ENCODE measurements around the gene TOM1L2. TPM values are rescaled to one million over a fixed set of nuclear protein-coding genes. Genes with fewer than 3 reads are reported as not detected.

TOM1L2 gene
- total and polyA plus RNA-seq, 2 experiments from 2014 or later = 21.5 to 29.6 TPM

- H3K79me2 ChIP-seq = peaks cover 50% of the 10 kb centered on the region
Measured at GRCh38 chr17:17836250-17836817, 135.9 kb downstream of the TOM1L2 start.

GRCh38 chr17:17835415-17836249 lies 136.6 kb downstream of the TOM1L2 start:
- peaks cover 72% of the 10 kb centered on the region for H3K4me1 ChIP-seq (ENCODE audit: insufficient read depth)
- WGBS (ENCODE audit: low lambda C conversion rate, missing lambda C conversion rate) = 26% methylated on average over 25 of the region's 25 CpGs
- peak overlapping the region; percentile 99 for H3K27ac ChIP-seq
- no peaks in the 10 kb centered on the region for H3K9me2 ChIP-seq (replicated peaks; ENCODE audit: insufficient read depth)
- H3K36me3 ChIP-seq (replicated peaks; ENCODE audit: insufficient read depth, low read depth) = no peaks in the 10 kb centered on the region
- H3K4me3 ChIP-seq = peak overlapping the region; percentile 22
- no peaks in the 10 kb centered on the region for H3K9me3 ChIP-seq (ENCODE audit: low read depth)
- TF ChIP-seq CTCF (IDR thresholded peaks at IDR 0.05; ENCODE audit: poor library complexity) (no peak), EZH2 (IDR thresholded peaks at IDR 0.05; ENCODE audit: borderline replicate concordance) (no peak), EZH2phosphoT487 (IDR thresholded peaks at IDR 0.05; ENCODE audit: low read depth, severe bottlenecking, unreplicated experiment) (no peak)
- peaks cover 57% of the 10 kb centered on the region for H3K79me2 ChIP-seq
- no peak overlapping the region for H2AFZ ChIP-seq
- H4K20me1 ChIP-seq (ENCODE audit: insufficient read depth, poor library complexity, severe bottlenecking) = peaks cover 48% of the 10 kb centered on the region
- peak overlapping the region; percentile 86 for H3K4me2 ChIP-seq
- no peaks in the 10 kb centered on the region for H3K27me3 ChIP-seq
- no peak for DNase-seq (ENCODE audit: low spot score)

More at GRCh38 chr17:17836250-17836817, 135.9 kb downstream of the TOM1L2 start:
- H3K27ac ChIP-seq = peak overlapping the region; percentile 99
- no peaks in the 10 kb centered on the region for H3K9me2 ChIP-seq (replicated peaks; ENCODE audit: insufficient read depth)
- no peak overlapping the region for H2AFZ ChIP-seq
- DNase-seq (ENCODE audit: low spot score) = peak; percentile 99
- H3K4me1 ChIP-seq (ENCODE audit: insufficient read depth) = peaks cover 71% of the 10 kb centered on the region
- H4K20me1 ChIP-seq (ENCODE audit: insufficient read depth, poor library complexity, severe bottlenecking) = peaks cover 43% of the 10 kb centered on the region
- H3K4me3 ChIP-seq = peak overlapping the region; percentile 87
- H3K36me3 ChIP-seq (replicated peaks; ENCODE audit: insufficient read depth, low read depth) = no peaks in the 10 kb centered on the region
- H3K9me3 ChIP-seq (ENCODE audit: low read depth) = no peaks in the 10 kb centered on the region
- no peaks in the 10 kb centered on the region for H3K27me3 ChIP-seq
- TF ChIP-seq CTCF (IDR thresholded peaks at IDR 0.05; ENCODE audit: poor library complexity) (no peak), EZH2phosphoT487 (IDR thresholded peaks at IDR 0.05; ENCODE audit: low read depth, severe bottlenecking, unreplicated experiment) (no peak), EZH2 (IDR thresholded peaks at IDR 0.05; ENCODE audit: borderline replicate concordance) (no peak)
- H3K4me2 ChIP-seq = peak overlapping the region; percentile 86
- under 1% methylated on average over 61 of the region's 69 CpGs for WGBS (ENCODE audit: low lambda C conversion rate, missing lambda C conversion rate)

GRCh38 chr17:17834974-17835373 lies 137.2 kb downstream of the TOM1L2 start:
- DNase-seq (ENCODE audit: low spot score) = no peak
- peaks cover 55% of the 10 kb centered on the region for H4K20me1 ChIP-seq (ENCODE audit: insufficient read depth, poor library complexity, severe bottlenecking)
- H3K27ac ChIP-seq = no peak overlapping the region
- H3K9me2 ChIP-seq (replicated peaks; ENCODE audit: insufficient read depth) = no peaks in the 10 kb centered on the region
- H3K36me3 ChIP-seq (replicated peaks; ENCODE audit: insufficient read depth, low read depth) = no peaks in the 10 kb centered on the region
- peaks cover 63% of the 10 kb centered on the region for H3K79me2 ChIP-seq
- peaks cover 73% of the 10 kb centered on the region for H3K4me1 ChIP-seq (ENCODE audit: insufficient read depth)
- no peaks in the 10 kb centered on the region for H3K9me3 ChIP-seq (ENCODE audit: low read depth)
- H3K4me2 ChIP-seq = peak overlapping the region; percentile 86
- 91% methylated on average over 4 of the region's 4 CpGs for WGBS (ENCODE audit: low lambda C conversion rate, missing lambda C conversion rate)
- no peaks in the 10 kb centered on the region for H3K27me3 ChIP-seq
- H2AFZ ChIP-seq = no peak overlapping the region
- H3K4me3 ChIP-seq = no peak overlapping the region
- TF ChIP-seq CTCF (IDR thresholded peaks at IDR 0.05; ENCODE audit: poor library complexity) (no peak), EZH2phosphoT487 (IDR thresholded peaks at IDR 0.05; ENCODE audit: low read depth, severe bottlenecking, unreplicated experiment) (no peak), EZH2 (IDR thresholded peaks at IDR 0.05; ENCODE audit: borderline replicate concordance) (no peak)
